Caco-2 (cell line): Measurements from ENCODE around the gene PARVA. TPM values are rescaled to one million over a fixed set of nuclear protein-coding genes. Genes with fewer than 3 reads are reported as not detected.

Experiments used
- BruUV-seq: library from RNA; stranded (reverse); fragments of 400-500 nt; replicated peaks from 2 replicates; lab custom pipeline; 2021; lab: Mats Ljungman, UMichigan
- CTCF ChIA-PET: fragments of 300-600 bp; sonication (Branson Sonifier 250); formaldehyde crosslinking; loops from one replicate; lab custom pipeline; 2022; ENCODE audit warnings: antibody characterized with exemption; lab: Charles Lee
- POLR2A ChIA-PET: fragments of 300-600 bp; sonication (Branson Sonifier 250); formaldehyde crosslinking; loops from one replicate; lab custom pipeline; 2022; ENCODE audit warnings: antibody characterized with exemption; lab: Charles Lee
- DNase-seq, 2 experiments: peaks; one replicate each; pipeline versions ENCODE4 v3.0.0 to v3.0.0-alpha.2; 2020 to 2022
- H3K27me3 ChIP-seq: replicated peaks from 2 replicates; pipeline ENCODE4 v1.6.0; 2011; ENCODE audit warnings: low read length; ENCODE audit not compliant: control insufficient read depth, insufficient read depth
- H3K36me3 ChIP-seq: 2 replicates; pipeline ENCODE4 v1.5.1; 2011; ENCODE audit warnings: low read length; ENCODE audit not compliant: control insufficient read depth, insufficient read depth
- H3K4me1 ChIP-seq: fragments of 250-450 bp; sonication (Bioruptor Pico); 2 replicates; pipeline ENCODE4 v1.5.1; 2020; ENCODE audit warnings: mild to moderate bottlenecking
- H3K4me3 ChIP-seq: 2 replicates; pipeline ENCODE4 v1.5.1; 2011; ENCODE audit warnings: low read depth, mild to moderate bottlenecking, control low read depth, low read length
- H3K9me3 ChIP-seq: fragments of 250-450 bp; sonication (Bioruptor Pico); 2 replicates; pipeline ENCODE4 v1.5.1; 2020; ENCODE audit warnings: mild to moderate bottlenecking, moderate library complexity
- H3K27ac Mint-ChIP-seq: one replicate; pipeline ENCODE4 v1.8.0; 2022; ENCODE audit warnings: mixed read lengths; ENCODE audit not compliant: unreplicated experiment
- H3K27me3 Mint-ChIP-seq: one replicate; pipeline ENCODE4 v1.8.0; 2022; ENCODE audit warnings: mixed read lengths; ENCODE audit not compliant: insufficient read depth, unreplicated experiment
- H3K36me3 Mint-ChIP-seq: one replicate; pipeline ENCODE4 v1.8.0; 2022; ENCODE audit warnings: mild to moderate bottlenecking, mixed read lengths; ENCODE audit not compliant: insufficient read depth, unreplicated experiment
- H3K4me1 Mint-ChIP-seq: one replicate; pipeline ENCODE4 v1.8.0; 2022; ENCODE audit warnings: low read depth, mixed read lengths; ENCODE audit not compliant: unreplicated experiment
- H3K4me3 Mint-ChIP-seq: one replicate; pipeline ENCODE4 v1.8.0; 2022; ENCODE audit warnings: mild to moderate bottlenecking, moderate library complexity, mixed read lengths; ENCODE audit not compliant: unreplicated experiment
- H3K9me3 Mint-ChIP-seq: one replicate; pipeline ENCODE4 v1.8.0; 2022; ENCODE audit warnings: mixed read lengths; ENCODE audit not compliant: unreplicated experiment
- intact Hi-C: fragments of 100-400 bp; cut with micrococcal nuclease; formaldehyde crosslinking; loops from one replicate; pipeline ENCODE4 v1.10.0; 2022; ENCODE audit not compliant: unreplicated experiment
- total RNA-seq: library from RNA; stranded (reverse); gene quantifications from 2 replicates; pipeline ENCODE4 v1.2.3, GENCODE V29; 2022
- TF ChIP-seq, protein P1 (sequence below), 2 experiments: fragments of 200-600 bp in 1 of 2; IDR thresholded peaks; 1 replicate in 1 of 2; 2 replicates in 1 of 2; pipeline versions ENCODE4 v1.5.1 to v1.8.0; 2011 to 2022; ENCODE audit warnings: antibody characterized with exemption in 1 of 2, control low read depth in 1 of 2, inconsistent platforms in 1 of 2, low read depth in 1 of 2, low read length in 1 of 2, mild to moderate bottlenecking in 1 of 2, moderate library complexity in 1 of 2; ENCODE audit not compliant: insufficient read depth in 1 of 2, severe bottlenecking in 1 of 2, unreplicated experiment in 1 of 2

PARVA gene
- total RNA-seq, 1 experiment from 2014 or later, result 45.3 TPM

DNA sequence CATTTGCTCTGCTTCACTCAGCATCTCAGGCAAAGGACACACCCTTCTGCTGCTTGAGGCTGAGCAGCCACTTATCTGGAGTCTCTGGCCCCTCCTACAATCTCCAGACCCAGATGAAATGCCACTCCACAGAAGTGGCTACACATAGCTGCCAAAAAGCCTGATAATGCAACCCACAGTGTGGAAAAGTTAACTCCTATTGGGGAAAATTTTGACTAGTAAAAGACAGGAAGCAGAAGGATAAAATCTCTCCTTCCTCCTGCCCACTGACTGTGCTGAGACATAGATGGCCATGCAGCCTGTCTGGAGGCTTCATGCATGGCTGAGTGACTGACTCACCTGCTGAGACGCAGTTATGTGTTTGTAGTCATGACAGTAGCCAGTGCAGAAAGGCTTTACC, 204.6 kb downstream of the PARVA start:
- H3K27me3 Mint-ChIP-seq, result no peaks in the 10 kb centered on the region
- intact Hi-C loops, result no loop called here
- no peaks in the 10 kb centered on the region for H3K4me1 ChIP-seq
- H3K27ac Mint-ChIP-seq, result no peak overlapping the region
- H3K4me1 Mint-ChIP-seq, result peaks cover 13% of the 10 kb centered on the region
- no peak for DNase-seq
- H3K27me3 ChIP-seq, result no peaks in the 10 kb centered on the region
- TF ChIP-seq, protein P1, sequence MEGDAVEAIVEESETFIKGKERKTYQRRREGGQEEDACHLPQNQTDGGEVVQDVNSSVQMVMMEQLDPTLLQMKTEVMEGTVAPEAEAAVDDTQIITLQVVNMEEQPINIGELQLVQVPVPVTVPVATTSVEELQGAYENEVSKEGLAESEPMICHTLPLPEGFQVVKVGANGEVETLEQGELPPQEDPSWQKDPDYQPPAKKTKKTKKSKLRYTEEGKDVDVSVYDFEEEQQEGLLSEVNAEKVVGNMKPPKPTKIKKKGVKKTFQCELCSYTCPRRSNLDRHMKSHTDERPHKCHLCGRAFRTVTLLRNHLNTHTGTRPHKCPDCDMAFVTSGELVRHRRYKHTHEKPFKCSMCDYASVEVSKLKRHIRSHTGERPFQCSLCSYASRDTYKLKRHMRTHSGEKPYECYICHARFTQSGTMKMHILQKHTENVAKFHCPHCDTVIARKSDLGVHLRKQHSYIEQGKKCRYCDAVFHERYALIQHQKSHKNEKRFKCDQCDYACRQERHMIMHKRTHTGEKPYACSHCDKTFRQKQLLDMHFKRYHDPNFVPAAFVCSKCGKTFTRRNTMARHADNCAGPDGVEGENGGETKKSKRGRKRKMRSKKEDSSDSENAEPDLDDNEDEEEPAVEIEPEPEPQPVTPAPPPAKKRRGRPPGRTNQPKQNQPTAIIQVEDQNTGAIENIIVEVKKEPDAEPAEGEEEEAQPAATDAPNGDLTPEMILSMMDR (IDR thresholded peaks at IDR 0.05; ENCODE audit: insufficient read depth in 1 of 2, low read depth in 1 of 2, low read length in 1 of 2, severe bottlenecking in 1 of 2, unreplicated experiment in 1 of 2), result no peak
- no peaks in the 10 kb centered on the region for H3K36me3 Mint-ChIP-seq
- no peaks in the 10 kb centered on the region for H3K9me3 Mint-ChIP-seq
- H3K36me3 ChIP-seq, result no peaks in the 10 kb centered on the region
- no peak overlapping the region for H3K4me3 ChIP-seq
- H3K9me3 ChIP-seq, result 0 out of 2 replicates have a peak, but pooled peaks cover 2% of the 10 kb centered on the region
- CTCF ChIA-PET, result no interaction called here
- POLR2A ChIA-PET, result no interaction called here
- BruUV-seq, result no TSS peak
- H3K4me3 Mint-ChIP-seq, result no peak overlapping the region
